22Rv1 (cell line): Measurements from ENCODE around the gene ARL10.

Experiments
- ZFX ChIP-seq: fragments of 450-650 bp; IDR thresholded peaks from 2 replicates; pipeline ENCODE4 v1.6.1; 2017; ENCODE audit warnings: antibody characterized with exemption, borderline replicate concordance
- TF ChIP-seq, protein P1 (sequence below): fragments of 450-650 bp; IDR thresholded peaks from 2 replicates; pipeline ENCODE4 v1.5.1; 2017; ENCODE audit warnings: mild to moderate bottlenecking

- TF ChIP-seq, protein P1, sequence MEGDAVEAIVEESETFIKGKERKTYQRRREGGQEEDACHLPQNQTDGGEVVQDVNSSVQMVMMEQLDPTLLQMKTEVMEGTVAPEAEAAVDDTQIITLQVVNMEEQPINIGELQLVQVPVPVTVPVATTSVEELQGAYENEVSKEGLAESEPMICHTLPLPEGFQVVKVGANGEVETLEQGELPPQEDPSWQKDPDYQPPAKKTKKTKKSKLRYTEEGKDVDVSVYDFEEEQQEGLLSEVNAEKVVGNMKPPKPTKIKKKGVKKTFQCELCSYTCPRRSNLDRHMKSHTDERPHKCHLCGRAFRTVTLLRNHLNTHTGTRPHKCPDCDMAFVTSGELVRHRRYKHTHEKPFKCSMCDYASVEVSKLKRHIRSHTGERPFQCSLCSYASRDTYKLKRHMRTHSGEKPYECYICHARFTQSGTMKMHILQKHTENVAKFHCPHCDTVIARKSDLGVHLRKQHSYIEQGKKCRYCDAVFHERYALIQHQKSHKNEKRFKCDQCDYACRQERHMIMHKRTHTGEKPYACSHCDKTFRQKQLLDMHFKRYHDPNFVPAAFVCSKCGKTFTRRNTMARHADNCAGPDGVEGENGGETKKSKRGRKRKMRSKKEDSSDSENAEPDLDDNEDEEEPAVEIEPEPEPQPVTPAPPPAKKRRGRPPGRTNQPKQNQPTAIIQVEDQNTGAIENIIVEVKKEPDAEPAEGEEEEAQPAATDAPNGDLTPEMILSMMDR: no peak
- no peak for TF ChIP-seq ZFX
Measured at GRCh38 chr5:176317534-176318374, 47.5 kb upstream of the ARL10 start.
